HG02678 (cell line): Measurements from ENCODE around the gene VWF.

Source experiments
- ATAC-seq: cut with Tn5 transposase; IDR thresholded peaks from one replicate; pipeline ENCODE4 v1.9.1; 2021; ENCODE audit warnings: mild to moderate bottlenecking, moderate library complexity; ENCODE audit not compliant: unreplicated experiment

Gene VWF

GRCh38 chr12:5988659-5989116 is 135.8 kb downstream of the VWF start:
- ATAC-seq = peak; percentile 66

- ATAC-seq = no peak
Observed at GRCh38 chr12:5988088-5988487, 136.4 kb downstream of the VWF start.

- no peak for ATAC-seq
Observed at GRCh38 chr12:5987573-5987972, 136.9 kb downstream of the VWF start.

GRCh38 chr12:5985471-5985870 is 139.0 kb downstream of the VWF start:
- ATAC-seq = no peak

- no peak for ATAC-seq
Observed at GRCh38 chr12:5984873-5985272, 139.6 kb downstream of the VWF start.

- ATAC-seq = no peak
Observed at GRCh38 chr12:5982106-5982505, 142.4 kb downstream of the VWF start.

GRCh38 chr12:5977556-5977955 is 146.9 kb downstream of the VWF start:
- no peak for ATAC-seq

GRCh38 chr12:5976711-5977110 is 147.8 kb downstream of the VWF start:
- ATAC-seq = no peak

- ATAC-seq = no peak
Observed at GRCh38 chr12:5976196-5976595, 148.3 kb downstream of the VWF start.

GRCh38 chr12:5973461-5974115 is 150.9 kb downstream of the VWF start:
- no peak for ATAC-seq

- no peak for ATAC-seq
Observed at GRCh38 chr12:5972387-5972786, 152.1 kb downstream of the VWF start.

GRCh38 chr12:5971194-5971850 is 153.1 kb downstream of the VWF start:
- ATAC-seq = no peak

GRCh38 chr12:5969974-5970690 is 154.3 kb downstream of the VWF start:
- ATAC-seq = no peak

- ATAC-seq = no peak
Observed at GRCh38 chr12:5969156-5969973, 155.1 kb downstream of the VWF start.

GRCh38 chr12:5967645-5968415 is 156.6 kb downstream of the VWF start:
- no peak for ATAC-seq

- ATAC-seq = no peak
Observed at GRCh38 chr12:5966486-5967095, 157.9 kb downstream of the VWF start.

- ATAC-seq = no peak
Observed at GRCh38 chr12:5965950-5966383, 158.5 kb downstream of the VWF start.

GRCh38 chr12:5964913-5965900 is 159.3 kb downstream of the VWF start:
- ATAC-seq = no peak

- ATAC-seq = no peak
Observed at GRCh38 chr12:5963515-5963914, 161.0 kb downstream of the VWF start.
